ENCODE data around the gene MTERF4. TPM values are rescaled to one million over a fixed set of nuclear protein-coding genes. Genes with fewer than 3 reads are reported as not detected.

The MTERF4 gene
- total and polyA plus RNA-seq, 8 donors, result 14.0 to 36.8 (median 16.8) TPM

DNA sequence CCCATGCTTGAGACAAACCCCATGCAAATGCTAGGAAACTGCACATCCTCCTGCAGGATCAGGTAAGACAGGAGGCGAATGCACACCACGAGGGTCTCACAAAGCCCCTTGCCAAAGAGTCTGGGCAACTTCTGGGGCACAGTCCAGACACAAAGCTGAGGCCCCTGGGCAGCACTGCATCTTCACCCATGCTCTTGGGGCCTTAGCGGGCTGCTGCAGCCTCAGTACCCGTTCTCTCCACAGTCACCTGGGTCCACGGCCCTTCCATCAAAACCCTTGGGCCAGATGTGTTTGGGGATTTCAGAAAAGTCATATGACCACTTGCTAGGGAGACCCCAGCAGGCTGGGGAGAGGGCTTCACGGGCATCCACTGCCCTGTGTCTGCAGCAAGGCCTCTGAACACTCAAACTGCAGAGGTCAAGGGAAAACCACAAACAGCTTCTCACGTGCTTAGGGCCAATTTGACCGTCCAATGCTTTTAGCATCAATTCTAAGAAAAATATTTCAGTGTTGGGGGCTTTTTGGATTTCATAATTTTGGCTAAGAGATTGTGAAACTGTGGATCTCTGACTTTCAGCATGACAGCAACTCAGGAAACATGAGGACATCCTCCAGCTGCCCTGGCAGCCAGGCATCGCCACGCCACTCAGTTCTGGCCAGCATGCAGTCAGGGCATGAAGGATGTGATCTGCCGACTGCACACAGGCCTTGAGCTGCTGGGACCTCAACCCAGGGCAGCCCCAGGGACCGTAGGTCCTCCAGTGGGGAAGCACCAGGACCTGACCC is 27.2 kb upstream of the MTERF4 start:
- 90 to 92% methylated on average over 12 of the region's 12 CpGs for WGBS, 2 donors
- no peak for ATAC-seq
- TF ChIP-seq, protein P1, sequence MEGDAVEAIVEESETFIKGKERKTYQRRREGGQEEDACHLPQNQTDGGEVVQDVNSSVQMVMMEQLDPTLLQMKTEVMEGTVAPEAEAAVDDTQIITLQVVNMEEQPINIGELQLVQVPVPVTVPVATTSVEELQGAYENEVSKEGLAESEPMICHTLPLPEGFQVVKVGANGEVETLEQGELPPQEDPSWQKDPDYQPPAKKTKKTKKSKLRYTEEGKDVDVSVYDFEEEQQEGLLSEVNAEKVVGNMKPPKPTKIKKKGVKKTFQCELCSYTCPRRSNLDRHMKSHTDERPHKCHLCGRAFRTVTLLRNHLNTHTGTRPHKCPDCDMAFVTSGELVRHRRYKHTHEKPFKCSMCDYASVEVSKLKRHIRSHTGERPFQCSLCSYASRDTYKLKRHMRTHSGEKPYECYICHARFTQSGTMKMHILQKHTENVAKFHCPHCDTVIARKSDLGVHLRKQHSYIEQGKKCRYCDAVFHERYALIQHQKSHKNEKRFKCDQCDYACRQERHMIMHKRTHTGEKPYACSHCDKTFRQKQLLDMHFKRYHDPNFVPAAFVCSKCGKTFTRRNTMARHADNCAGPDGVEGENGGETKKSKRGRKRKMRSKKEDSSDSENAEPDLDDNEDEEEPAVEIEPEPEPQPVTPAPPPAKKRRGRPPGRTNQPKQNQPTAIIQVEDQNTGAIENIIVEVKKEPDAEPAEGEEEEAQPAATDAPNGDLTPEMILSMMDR (IDR thresholded peaks at IDR 0.05), result no peak

DNA sequence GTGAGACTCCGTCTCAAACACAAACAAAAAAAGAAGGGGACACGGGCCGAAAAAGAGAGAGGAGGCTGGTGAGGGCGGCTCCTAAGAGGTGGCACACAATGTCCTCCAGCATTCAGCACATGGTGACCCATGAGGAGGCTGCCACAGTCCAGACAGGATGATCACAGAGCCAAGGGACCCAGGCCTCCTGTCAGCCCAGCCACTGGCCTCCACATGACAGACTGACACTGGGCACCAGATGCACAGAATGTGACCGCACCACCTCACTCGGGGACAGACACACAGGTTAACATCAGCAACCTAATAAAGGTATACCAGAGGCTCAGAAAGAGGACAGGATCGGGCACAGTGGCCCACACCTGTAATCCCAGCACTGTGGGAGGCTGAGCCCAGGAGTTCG is 26.2 kb upstream of the MTERF4 start:
- FAIRE-seq (no peak), DNase-seq (peak in 1 of 6 donors; percentile 22), ATAC-seq (no peak)
- 95 to 96% methylated on average over 8 of the region's 8 CpGs for WGBS, 2 donors
- Histone ChIP-seq H3K27me3 (no peaks in the 10 kb centered on the region), H3K36me3 (no peaks in the 10 kb centered on the region), H3K4me3 (no peak overlapping the region), H3K9me3 (no peaks in the 10 kb centered on the region), H3K4me1 (no peaks in the 10 kb centered on the region), H3K27ac (no peak overlapping the region)
- TF ChIP-seq, protein P1 (IDR thresholded peaks at IDR 0.05), result no peak
- intact Hi-C loops (cut with DNase I), result no loop called here

More for the DNA sequence above, 27.2 kb upstream of the MTERF4 start:
- FAIRE-seq (no peak), DNase-seq (peak in 1 of 6 donors; percentile 35)
- H3K9me3 ChIP-seq, result no peaks in the 10 kb centered on the region
- H3K27ac ChIP-seq, result no peak overlapping the region
- H3K27me3 ChIP-seq, result no peaks in the 10 kb centered on the region
- no peaks in the 10 kb centered on the region for H3K36me3 ChIP-seq
- H3K4me1 ChIP-seq, result no peaks in the 10 kb centered on the region
- intact Hi-C loops (cut with DNase I), result no loop called here
- H3K4me3 ChIP-seq, result no peak overlapping the region

DNA sequence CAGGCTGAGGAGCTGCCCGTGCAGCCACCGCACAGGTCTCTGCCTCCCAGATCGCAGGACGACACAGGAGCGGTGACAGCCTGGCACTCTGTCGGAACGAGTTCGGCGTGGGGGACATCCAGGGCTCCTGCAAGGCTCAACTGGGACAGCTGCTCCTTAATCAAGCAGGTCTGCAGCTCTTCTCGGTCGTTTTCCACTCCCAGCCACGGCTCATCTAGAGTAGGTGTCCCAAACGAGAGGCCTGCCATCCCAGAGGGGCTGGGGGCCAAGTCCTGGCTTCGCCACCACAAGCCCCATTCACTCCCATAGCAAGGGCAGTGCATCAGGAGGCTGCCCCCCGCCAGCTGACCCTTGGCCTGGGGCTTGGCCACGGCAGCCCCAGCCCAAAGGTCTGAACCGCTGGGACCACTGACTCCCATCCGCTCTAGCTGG is 24.7 kb upstream of the MTERF4 start:
- 93 to 94% methylated on average over 18 of the region's 18 CpGs for WGBS, 2 donors
- no peak for ATAC-seq

DNA sequence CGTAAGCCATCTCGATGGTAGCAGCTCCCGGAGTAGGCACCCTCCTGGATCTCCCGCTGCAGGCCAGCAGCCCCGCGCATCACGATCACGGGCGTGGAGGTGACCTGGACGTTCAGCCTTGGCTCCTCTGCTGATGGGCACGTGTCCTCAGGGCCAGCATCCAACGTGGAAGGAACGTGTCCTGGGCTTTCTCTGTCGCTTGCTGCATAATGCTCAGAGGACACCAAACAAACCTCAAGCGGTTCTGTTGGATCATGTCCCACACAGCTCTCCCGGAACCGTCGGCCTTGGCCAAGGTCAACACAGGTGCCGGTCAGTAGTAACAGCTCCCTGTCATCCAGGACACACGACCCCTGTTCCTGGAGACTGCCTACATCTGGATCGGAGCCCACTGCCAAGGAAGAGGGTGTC is 24.1 kb upstream of the MTERF4 start:
- Histone ChIP-seq H3K36me3 (no peaks in the 10 kb centered on the region), H3K9me3 (no peaks in the 10 kb centered on the region), H3K27me3 (no peaks in the 10 kb centered on the region), H3K4me3 (no peak overlapping the region), H3K27ac (no peak overlapping the region), H3K4me1 (no peaks in the 10 kb centered on the region)
- no peak for FAIRE-seq
- WGBS, 2 donors, result 80 to 81% methylated on average over 21 of the region's 21 CpGs
- no peak for ATAC-seq
- TF ChIP-seq, protein P1 (IDR thresholded peaks at IDR 0.05), result no peak
- peak in 1 of 6 donors; percentile 39 for DNase-seq
- intact Hi-C loops (cut with DNase I), result no loop called here

More for the DNA sequence above, 24.7 kb upstream of the MTERF4 start:
- no peaks in the 10 kb centered on the region for H3K27me3 ChIP-seq
- H3K4me1 ChIP-seq, result no peaks in the 10 kb centered on the region
- no peak overlapping the region for H3K4me3 ChIP-seq
- intact Hi-C loops (cut with DNase I), result no loop called here
- FAIRE-seq (no peak), DNase-seq (peak in 2 of 6 donors; percentile 33 to 48)
- TF ChIP-seq, protein P1 (IDR thresholded peaks at IDR 0.05), result no peak
- H3K9me3 ChIP-seq, result no peaks in the 10 kb centered on the region
- H3K27ac ChIP-seq, result no peak overlapping the region
- no peaks in the 10 kb centered on the region for H3K36me3 ChIP-seq

DNA sequence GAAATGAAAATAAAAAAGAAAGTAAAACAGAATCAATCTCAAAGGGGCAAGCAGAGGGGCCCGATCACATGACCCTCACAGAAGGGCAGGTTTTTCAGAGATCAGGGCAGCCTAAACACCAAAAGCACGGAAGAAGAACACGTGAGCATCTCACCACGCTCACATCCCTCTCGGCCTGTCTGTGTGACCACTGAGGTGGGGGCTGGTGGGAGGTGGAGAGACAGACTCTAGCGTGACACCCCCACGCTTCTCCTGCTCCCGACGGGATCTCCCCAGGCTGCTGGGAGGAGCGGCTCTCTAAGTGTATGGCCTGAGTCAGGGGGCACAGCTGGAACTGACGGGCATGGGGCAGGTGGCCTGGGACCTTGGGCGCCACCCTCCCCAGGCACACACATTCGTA is 23.5 kb upstream of the MTERF4 start:
- Histone ChIP-seq H3K27me3 (no peaks in the 10 kb centered on the region), H3K36me3 (no peaks in the 10 kb centered on the region), H3K27ac (no peak overlapping the region), H3K4me1 (no peaks in the 10 kb centered on the region), H3K9me3 (no peaks in the 10 kb centered on the region), H3K4me3 (no peak overlapping the region)
- peak in 1 of 6 donors; percentile 17 for DNase-seq
- 91 to 96% methylated on average over 13 of the region's 13 CpGs for WGBS, 2 donors
- intact Hi-C loops (cut with DNase I), result no loop called here
- ATAC-seq, result no peak
- FAIRE-seq, result no peak
- TF ChIP-seq, protein P1 (IDR thresholded peaks at IDR 0.05), result no peak

Data from pancreas (tissue), 10 donors.